Measurements from ENCODE around the gene SCYGR8.

The SCYGR8 gene

GRCh38 chr2:227767830-227768229 is 22.1 kb downstream of the SCYGR8 start:
- no peak overlapping the region for H3K4me3 ChIP-seq (ENCODE audit: low read length)
- no peaks in the 10 kb centered on the region for H3K36me3 ChIP-seq (ENCODE audit: control insufficient read depth, insufficient read depth, low read length)
- no peak overlapping the region for H3K27ac ChIP-seq (ENCODE audit: low read depth, low read length)
- H3K27me3 ChIP-seq (ENCODE audit: control insufficient read depth, insufficient read depth, low read length): no peaks in the 10 kb centered on the region
- H3K4me1 ChIP-seq (ENCODE audit: control insufficient read depth, insufficient read depth, low read length): no peaks in the 10 kb centered on the region
- H3K9ac ChIP-seq (ENCODE audit: low read length): no peak overlapping the region

GRCh38 chr2:227772197-227772661 is 26.5 kb downstream of the SCYGR8 start:
- no peak overlapping the region for H3K9ac ChIP-seq (ENCODE audit: low read length)
- H3K27ac ChIP-seq (ENCODE audit: low read depth, low read length): no peak overlapping the region
- H3K4me1 ChIP-seq (ENCODE audit: control insufficient read depth, insufficient read depth, low read length): no peaks in the 10 kb centered on the region
- no peaks in the 10 kb centered on the region for H3K27me3 ChIP-seq (ENCODE audit: control insufficient read depth, insufficient read depth, low read length)
- H3K4me3 ChIP-seq (ENCODE audit: low read length): no peak overlapping the region
- no peaks in the 10 kb centered on the region for H3K36me3 ChIP-seq (ENCODE audit: control insufficient read depth, insufficient read depth, low read length)

GRCh38 chr2:227772932-227773331 is 27.2 kb downstream of the SCYGR8 start:
- no peak overlapping the region for H3K4me3 ChIP-seq (ENCODE audit: low read length)
- no peaks in the 10 kb centered on the region for H3K27me3 ChIP-seq (ENCODE audit: control insufficient read depth, insufficient read depth, low read length)
- H3K9ac ChIP-seq (ENCODE audit: low read length): no peak overlapping the region
- no peak overlapping the region for H3K27ac ChIP-seq (ENCODE audit: low read depth, low read length)
- H3K36me3 ChIP-seq (ENCODE audit: control insufficient read depth, insufficient read depth, low read length): no peaks in the 10 kb centered on the region
- H3K4me1 ChIP-seq (ENCODE audit: control insufficient read depth, insufficient read depth, low read length): no peaks in the 10 kb centered on the region

- H3K36me3 ChIP-seq (ENCODE audit: control insufficient read depth, insufficient read depth, low read length): no peaks in the 10 kb centered on the region
- H3K9ac ChIP-seq (ENCODE audit: low read length): no peak overlapping the region
Observed at GRCh38 chr2:227774011-227774624, 28.4 kb downstream of the SCYGR8 start.

GRCh38 chr2:227774895-227775842 is 29.5 kb downstream of the SCYGR8 start:
- Histone ChIP-seq H3K27ac (ENCODE audit: low read depth, low read length) (no peak overlapping the region), H3K4me1 (ENCODE audit: control insufficient read depth, insufficient read depth, low read length) (no peaks in the 10 kb centered on the region), H3K27me3 (ENCODE audit: control insufficient read depth, insufficient read depth, low read length) (no peaks in the 10 kb centered on the region), H3K36me3 (ENCODE audit: control insufficient read depth, insufficient read depth, low read length) (no peaks in the 10 kb centered on the region), H3K4me3 (ENCODE audit: low read length) (no peak overlapping the region), H3K9ac (ENCODE audit: low read length) (no peak overlapping the region)

More at GRCh38 chr2:227774011-227774624, 28.4 kb downstream of the SCYGR8 start:
- no peak overlapping the region for H3K4me3 ChIP-seq (ENCODE audit: low read length)
- H3K27me3 ChIP-seq (ENCODE audit: control insufficient read depth, insufficient read depth, low read length): no peaks in the 10 kb centered on the region
- H3K27ac ChIP-seq (ENCODE audit: low read depth, low read length): no peak overlapping the region
- H3K4me1 ChIP-seq (ENCODE audit: control insufficient read depth, insufficient read depth, low read length): no peaks in the 10 kb centered on the region

GRCh38 chr2:227780981-227781615 is 35.4 kb downstream of the SCYGR8 start:
- Histone ChIP-seq H3K9ac (ENCODE audit: low read length) (no peak overlapping the region), H3K4me1 (ENCODE audit: control insufficient read depth, insufficient read depth, low read length) (no peaks in the 10 kb centered on the region), H3K4me3 (ENCODE audit: low read length) (no peak overlapping the region), H3K27me3 (ENCODE audit: control insufficient read depth, insufficient read depth, low read length) (no peaks in the 10 kb centered on the region), H3K27ac (ENCODE audit: low read depth, low read length) (no peak overlapping the region), H3K36me3 (ENCODE audit: control insufficient read depth, insufficient read depth, low read length) (no peaks in the 10 kb centered on the region)

GRCh38 chr2:227781841-227782240 is 36.1 kb downstream of the SCYGR8 start:
- Histone ChIP-seq H3K36me3 (ENCODE audit: control insufficient read depth, insufficient read depth, low read length) (no peaks in the 10 kb centered on the region), H3K27me3 (ENCODE audit: control insufficient read depth, insufficient read depth, low read length) (no peaks in the 10 kb centered on the region), H3K9ac (ENCODE audit: low read length) (no peak overlapping the region), H3K4me3 (ENCODE audit: low read length) (no peak overlapping the region), H3K4me1 (ENCODE audit: control insufficient read depth, insufficient read depth, low read length) (no peaks in the 10 kb centered on the region), H3K27ac (ENCODE audit: low read depth, low read length) (no peak overlapping the region)

- H3K4me3 ChIP-seq (ENCODE audit: low read length): no peak overlapping the region
- no peaks in the 10 kb centered on the region for H3K27me3 ChIP-seq (ENCODE audit: control insufficient read depth, insufficient read depth, low read length)
- H3K36me3 ChIP-seq (ENCODE audit: control insufficient read depth, insufficient read depth, low read length): no peaks in the 10 kb centered on the region
- no peak overlapping the region for H3K9ac ChIP-seq (ENCODE audit: low read length)
- peak overlapping the region; percentile 3 for H3K27ac ChIP-seq (ENCODE audit: low read depth, low read length)
- no peaks in the 10 kb centered on the region for H3K4me1 ChIP-seq (ENCODE audit: control insufficient read depth, insufficient read depth, low read length)
Observed at GRCh38 chr2:227782804-227783203, 37.1 kb downstream of the SCYGR8 start.

GRCh38 chr2:227783404-227784138 is 37.9 kb downstream of the SCYGR8 start:
- Histone ChIP-seq H3K4me3 (ENCODE audit: low read length) (no peak overlapping the region), H3K36me3 (ENCODE audit: control insufficient read depth, insufficient read depth, low read length) (no peaks in the 10 kb centered on the region), H3K27me3 (ENCODE audit: control insufficient read depth, insufficient read depth, low read length) (no peaks in the 10 kb centered on the region), H3K27ac (ENCODE audit: low read depth, low read length) (no peak overlapping the region), H3K4me1 (ENCODE audit: control insufficient read depth, insufficient read depth, low read length) (no peaks in the 10 kb centered on the region), H3K9ac (ENCODE audit: low read length) (no peak overlapping the region)

- no peaks in the 10 kb centered on the region for H3K36me3 ChIP-seq (ENCODE audit: control insufficient read depth, insufficient read depth, low read length)
- H3K4me3 ChIP-seq (ENCODE audit: low read length): no peak overlapping the region
- H3K9ac ChIP-seq (ENCODE audit: low read length): no peak overlapping the region
- no peak overlapping the region for H3K27ac ChIP-seq (ENCODE audit: low read depth, low read length)
- no peaks in the 10 kb centered on the region for H3K4me1 ChIP-seq (ENCODE audit: control insufficient read depth, insufficient read depth, low read length)
- H3K27me3 ChIP-seq (ENCODE audit: control insufficient read depth, insufficient read depth, low read length): no peaks in the 10 kb centered on the region
Observed at GRCh38 chr2:227785293-227785692, 39.6 kb downstream of the SCYGR8 start.

GRCh38 chr2:227788561-227789018 is 42.9 kb downstream of the SCYGR8 start:
- Histone ChIP-seq H3K27me3 (ENCODE audit: control insufficient read depth, insufficient read depth, low read length) (no peaks in the 10 kb centered on the region), H3K4me1 (ENCODE audit: control insufficient read depth, insufficient read depth, low read length) (no peaks in the 10 kb centered on the region), H3K27ac (ENCODE audit: low read depth, low read length) (no peak overlapping the region), H3K4me3 (ENCODE audit: low read length) (no peak overlapping the region), H3K9ac (ENCODE audit: low read length) (no peak overlapping the region), H3K36me3 (ENCODE audit: control insufficient read depth, insufficient read depth, low read length) (no peaks in the 10 kb centered on the region)

GRCh38 chr2:227789803-227790202 is 44.1 kb downstream of the SCYGR8 start:
- H3K27me3 ChIP-seq (ENCODE audit: control insufficient read depth, insufficient read depth, low read length): no peaks in the 10 kb centered on the region
- H3K4me3 ChIP-seq (ENCODE audit: low read length): no peak overlapping the region
- no peak overlapping the region for H3K27ac ChIP-seq (ENCODE audit: low read depth, low read length)
- H3K4me1 ChIP-seq (ENCODE audit: control insufficient read depth, insufficient read depth, low read length): no peaks in the 10 kb centered on the region
- H3K36me3 ChIP-seq (ENCODE audit: control insufficient read depth, insufficient read depth, low read length): no peaks in the 10 kb centered on the region
- no peak overlapping the region for H3K9ac ChIP-seq (ENCODE audit: low read length)

All from rectal smooth muscle tissue (tissue), 1 donor.